GM18502 (cell line): ENCODE measurements around the gene SLC46A3.
"Not testable (repeated sequence)": the region's sequence is repeated elsewhere in the genome, so short reads cannot be mapped to it uniquely, and the experiment has no call there.

Experiments used
- ATAC-seq: cut with Tn5 transposase; IDR thresholded peaks from one replicate; pipeline ENCODE4 v1.9.1; 2021; ENCODE audit warnings: mild to moderate bottlenecking; ENCODE audit not compliant: unreplicated experiment, poor library complexity

Gene SLC46A3

DNA sequence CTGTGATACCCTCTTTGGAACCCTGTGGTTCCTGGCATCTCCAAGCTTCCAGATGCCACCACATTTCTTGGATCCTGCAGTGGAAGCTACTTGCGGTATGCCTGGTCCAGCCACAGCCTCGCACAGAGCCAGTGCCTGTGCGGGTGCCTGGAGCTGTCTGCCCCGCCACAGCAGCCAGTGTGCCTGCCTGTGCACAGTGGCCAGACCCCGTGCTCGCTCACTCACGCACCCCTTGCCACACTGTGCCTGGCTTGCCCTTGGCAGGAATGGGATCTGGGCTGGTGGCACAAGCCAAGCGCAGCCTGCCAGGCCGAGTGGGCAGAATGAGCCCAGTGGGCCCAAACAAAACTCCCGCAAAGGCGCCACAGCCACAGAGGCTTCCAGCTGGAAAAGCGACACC lies 33.7 kb downstream of the SLC46A3 start:
- no peak for ATAC-seq

- no peak for ATAC-seq
Measured at GRCh38 chr13:28684257-28684656, 34.5 kb downstream of the SLC46A3 start.

DNA sequence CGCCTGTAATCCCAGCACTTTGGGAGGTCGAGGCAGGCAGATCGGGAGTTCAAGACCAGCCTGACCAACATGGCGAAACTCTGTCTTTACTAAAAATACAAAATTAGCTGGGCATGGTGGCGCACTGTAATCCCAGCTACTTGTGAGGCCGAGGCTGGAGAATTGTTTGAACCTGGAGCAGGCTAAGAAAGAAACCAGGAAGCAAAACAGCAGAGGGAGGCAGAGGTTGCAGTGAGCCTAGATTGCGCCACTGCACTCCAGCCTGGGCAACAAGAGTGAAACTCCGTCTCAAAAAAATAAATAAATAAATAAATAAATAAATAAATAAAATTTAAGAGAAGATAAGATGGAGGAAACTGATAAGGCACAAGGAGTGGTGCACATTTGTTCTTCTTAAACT lies 35.6 kb downstream of the SLC46A3 start:
- ATAC-seq = not testable (repeated sequence)

DNA sequence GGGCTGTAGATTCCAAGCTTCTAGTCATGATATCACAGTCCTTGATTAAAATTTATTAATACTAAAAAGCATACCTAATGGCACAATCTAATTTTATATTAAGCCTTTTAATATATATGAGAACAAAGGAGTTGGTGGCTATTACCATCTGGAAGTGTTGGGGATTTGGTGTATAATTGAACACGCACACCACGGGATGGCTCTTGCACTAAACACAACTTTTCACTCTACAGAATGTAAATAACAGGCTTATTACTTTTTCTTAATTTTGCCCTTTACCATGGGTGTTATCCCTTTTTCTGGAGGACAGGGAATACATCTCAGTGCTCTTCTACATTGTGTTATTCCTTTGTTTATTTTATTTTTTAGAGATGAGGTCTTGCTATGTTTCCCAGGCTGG lies 38.2 kb downstream of the SLC46A3 start:
- no peak for ATAC-seq

DNA sequence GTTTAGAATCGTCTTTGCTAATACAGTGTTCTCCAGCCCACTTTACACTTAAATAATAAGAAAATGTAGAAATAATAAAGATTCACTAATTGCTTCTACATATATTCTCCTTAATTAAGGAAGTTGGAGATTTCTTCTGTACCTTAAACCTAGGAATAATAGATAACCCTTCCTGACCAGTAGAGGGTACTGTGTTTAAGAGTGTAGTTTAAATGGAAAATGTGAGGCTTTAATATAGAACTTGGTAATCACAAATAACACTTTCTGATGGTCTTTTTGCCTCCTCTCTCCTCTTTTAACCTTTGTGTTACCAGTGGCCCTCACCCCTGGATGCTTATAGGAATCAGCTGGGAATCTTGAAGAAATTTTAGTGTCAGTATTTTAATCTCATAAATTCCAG lies 39.1 kb downstream of the SLC46A3 start:
- no peak for ATAC-seq

DNA sequence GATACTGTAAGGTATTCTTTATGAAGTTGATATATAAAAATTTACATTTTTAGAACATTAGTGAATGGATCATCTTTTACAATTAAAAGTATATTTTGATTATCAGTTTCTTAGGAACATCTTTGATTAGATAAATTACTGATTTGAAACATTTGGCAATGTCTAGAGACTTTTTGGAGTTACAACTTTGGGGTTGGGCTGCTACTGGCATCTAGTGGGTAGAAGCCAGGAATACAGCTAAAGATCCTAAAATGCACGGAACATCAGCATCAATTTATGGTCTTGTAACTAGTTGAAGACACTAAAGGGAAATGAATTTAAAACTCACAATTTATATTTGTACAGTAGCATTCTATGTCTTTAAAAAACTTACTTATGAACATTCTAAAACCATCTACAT lies 40.0 kb downstream of the SLC46A3 start:
- no peak for ATAC-seq

- ATAC-seq = no peak
Measured at GRCh38 chr13:28671126-28671792, 47.5 kb downstream of the SLC46A3 start.

DNA sequence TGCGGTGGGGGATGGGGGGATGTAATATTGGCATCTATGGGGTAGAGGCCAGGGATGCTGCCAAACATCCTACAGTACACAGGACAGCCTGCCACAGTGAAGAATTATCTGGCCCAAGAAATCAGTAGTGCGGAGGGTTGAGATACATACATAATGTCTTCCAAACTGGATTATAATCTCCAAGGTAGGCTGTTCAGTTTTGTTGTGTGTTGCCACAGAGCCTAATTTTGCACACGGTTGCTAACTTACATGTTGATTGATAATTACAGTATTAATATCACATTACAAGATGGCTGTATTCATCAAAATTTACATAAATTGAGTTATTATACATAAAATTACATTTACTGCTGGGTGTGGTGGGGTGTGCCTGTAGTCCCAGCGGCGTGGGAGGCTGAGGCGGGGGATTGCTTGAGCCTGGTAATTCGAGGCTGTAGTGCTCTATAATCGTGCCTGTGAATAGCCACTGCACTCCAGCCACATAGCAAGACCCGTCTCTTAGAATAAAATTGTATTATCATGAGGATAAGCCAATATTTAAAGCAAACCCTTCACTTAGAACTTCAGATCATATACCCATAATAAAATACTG lies 51.8 kb downstream of the SLC46A3 start:
- ATAC-seq = no peak

- ATAC-seq = peak; percentile 36
Measured at GRCh38 chr13:28659621-28659970, 59.2 kb downstream of the SLC46A3 start.

DNA sequence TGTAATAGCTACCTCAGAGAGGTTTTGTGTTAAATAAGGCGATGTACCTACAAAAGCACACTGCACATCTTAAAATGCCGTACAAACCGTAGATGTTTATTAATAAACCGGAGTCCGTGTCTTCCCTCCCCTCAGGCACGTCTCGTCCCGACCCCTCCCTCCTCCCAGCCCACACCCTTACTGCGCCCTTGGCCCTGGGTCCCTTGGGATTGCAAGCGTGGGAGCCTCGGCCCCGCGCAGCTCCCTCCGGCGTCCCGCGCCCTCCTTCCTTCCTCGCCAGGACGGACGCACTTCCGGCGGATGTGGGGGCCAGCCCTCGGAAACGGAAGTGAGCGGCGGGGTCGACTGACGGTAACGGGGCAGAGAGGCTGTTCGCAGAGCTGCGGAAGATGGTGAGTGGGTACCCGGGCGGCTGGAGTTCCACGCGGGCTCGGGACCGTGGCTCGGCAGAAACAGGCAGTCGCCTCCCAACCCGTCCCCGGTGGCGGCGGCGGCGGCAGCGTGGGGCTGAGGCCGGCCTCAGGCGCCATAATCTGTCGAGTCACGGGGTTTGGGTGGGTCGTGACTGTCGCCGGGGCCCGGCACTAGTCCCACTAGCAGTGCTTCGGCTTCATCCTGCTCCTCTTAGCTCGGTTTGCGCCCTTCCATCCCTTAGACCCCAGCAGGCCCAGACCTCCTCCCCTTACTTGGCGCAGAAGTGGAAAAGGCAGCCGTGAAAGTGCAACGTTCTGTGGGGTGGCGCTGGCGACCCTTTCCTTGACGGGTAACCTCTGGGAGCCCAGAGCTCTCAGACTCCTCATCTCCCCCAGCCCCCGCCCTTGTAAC lies 59.8 kb downstream of the SLC46A3 start, which contains the start of gene POMP:
POMP (plus strand) TSS at position 335 of the 825 bp plus-strand sequence; CDS start at position 390, 55 bp downstream.
- ATAC-seq = peak; percentile 88

DNA sequence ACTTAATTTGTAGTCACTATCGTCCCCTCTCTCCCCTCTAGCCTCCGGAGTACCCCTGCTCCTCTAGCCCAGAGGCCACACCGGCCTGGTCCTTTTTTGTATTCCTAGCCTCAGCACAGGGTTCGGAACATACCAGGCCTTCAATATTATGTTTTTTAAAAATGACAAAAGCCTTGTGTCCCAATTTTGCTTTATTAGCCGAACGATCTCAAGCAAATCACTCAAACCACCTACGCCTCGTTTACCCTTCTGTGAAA lies 60.3 kb downstream of the SLC46A3 start:
- peak; percentile 24 for ATAC-seq

- ATAC-seq = no peak
Measured at GRCh38 chr13:28657784-28658538, 60.8 kb downstream of the SLC46A3 start.

- ATAC-seq = no peak
Measured at GRCh38 chr13:28655561-28655960, 63.2 kb downstream of the SLC46A3 start.

DNA sequence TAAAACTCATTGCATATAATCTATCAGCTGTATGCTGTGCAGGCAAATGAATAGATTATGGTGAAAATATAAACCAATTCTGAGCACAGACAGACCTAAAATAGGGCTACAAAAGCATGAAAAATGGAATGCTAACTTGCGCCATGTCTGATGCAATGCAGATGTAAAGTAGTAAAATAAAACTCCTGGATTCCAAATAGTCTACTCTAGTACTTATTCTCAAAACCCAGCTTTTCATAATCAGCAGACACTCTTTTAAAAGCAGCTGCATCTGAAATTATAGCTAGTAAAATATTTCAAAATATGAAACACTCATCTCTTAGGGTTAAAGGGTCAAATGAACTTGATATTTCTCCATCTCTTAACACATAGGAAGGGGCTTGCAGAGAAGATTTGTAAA lies 64.5 kb downstream of the SLC46A3 start:
- no peak for ATAC-seq

DNA sequence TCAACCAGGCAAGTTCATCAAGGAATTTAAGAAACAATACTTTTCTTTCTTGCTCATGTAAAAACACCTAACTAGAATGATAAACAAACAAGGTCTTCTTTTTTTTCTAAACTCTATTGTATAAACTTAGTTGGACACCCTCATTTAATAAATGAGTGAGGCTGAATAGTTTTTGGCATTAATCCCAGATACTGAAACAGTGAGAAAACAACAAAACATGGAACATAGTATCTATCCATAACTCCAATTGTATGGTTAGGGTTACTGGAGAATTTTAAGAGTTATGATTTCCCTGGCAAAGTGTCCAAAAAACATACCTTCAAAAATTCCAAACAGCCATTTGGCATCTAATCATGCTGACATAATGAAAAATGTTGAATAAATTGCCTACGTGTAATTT lies 65.7 kb downstream of the SLC46A3 start:
- ATAC-seq = no peak

- no peak for ATAC-seq
Measured at GRCh38 chr13:28651810-28652401, 66.9 kb downstream of the SLC46A3 start.

DNA sequence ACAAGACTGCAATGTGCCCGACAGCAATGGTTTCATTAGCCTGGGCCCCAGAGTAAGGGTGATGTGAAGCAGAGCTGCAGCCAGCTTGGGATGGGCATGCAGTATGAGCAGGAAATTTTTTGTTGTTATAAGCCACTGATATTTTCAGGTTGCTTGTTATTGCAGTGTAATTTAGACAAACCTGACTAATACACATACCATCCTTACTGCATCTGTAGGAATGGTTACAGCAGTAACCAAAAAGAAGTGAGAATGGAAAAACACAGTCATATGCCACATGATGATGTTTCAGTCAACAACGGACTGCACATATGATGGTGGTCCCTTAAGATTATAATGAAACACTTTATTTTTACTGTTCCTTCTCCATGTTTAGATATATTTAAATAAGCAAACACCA lies 68.5 kb downstream of the SLC46A3 start:
- ATAC-seq = no peak
